ENCODE data around the gene PTPRN2.

DNA sequence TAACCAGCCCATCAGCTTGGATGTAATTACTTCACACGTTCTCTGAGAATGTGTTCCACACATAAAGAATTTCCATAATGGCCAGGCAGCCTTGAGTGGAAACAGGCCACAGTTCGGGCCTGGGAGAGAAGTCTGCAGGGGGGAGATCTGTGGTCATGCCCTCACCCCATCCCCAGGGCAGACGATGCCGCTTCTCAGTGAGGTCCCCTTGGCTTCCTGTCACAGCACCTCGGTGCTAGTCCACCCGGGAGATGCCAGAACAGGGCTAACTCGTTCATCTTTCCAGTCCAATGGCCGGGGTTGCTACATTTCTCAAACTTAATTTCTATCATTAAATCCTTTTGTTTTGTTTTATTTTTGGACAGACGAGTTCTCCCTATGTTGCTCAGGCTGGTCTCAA, 624.1 kb downstream of the PTPRN2 start:
- TF ChIP-seq, protein P1, sequence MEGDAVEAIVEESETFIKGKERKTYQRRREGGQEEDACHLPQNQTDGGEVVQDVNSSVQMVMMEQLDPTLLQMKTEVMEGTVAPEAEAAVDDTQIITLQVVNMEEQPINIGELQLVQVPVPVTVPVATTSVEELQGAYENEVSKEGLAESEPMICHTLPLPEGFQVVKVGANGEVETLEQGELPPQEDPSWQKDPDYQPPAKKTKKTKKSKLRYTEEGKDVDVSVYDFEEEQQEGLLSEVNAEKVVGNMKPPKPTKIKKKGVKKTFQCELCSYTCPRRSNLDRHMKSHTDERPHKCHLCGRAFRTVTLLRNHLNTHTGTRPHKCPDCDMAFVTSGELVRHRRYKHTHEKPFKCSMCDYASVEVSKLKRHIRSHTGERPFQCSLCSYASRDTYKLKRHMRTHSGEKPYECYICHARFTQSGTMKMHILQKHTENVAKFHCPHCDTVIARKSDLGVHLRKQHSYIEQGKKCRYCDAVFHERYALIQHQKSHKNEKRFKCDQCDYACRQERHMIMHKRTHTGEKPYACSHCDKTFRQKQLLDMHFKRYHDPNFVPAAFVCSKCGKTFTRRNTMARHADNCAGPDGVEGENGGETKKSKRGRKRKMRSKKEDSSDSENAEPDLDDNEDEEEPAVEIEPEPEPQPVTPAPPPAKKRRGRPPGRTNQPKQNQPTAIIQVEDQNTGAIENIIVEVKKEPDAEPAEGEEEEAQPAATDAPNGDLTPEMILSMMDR (IDR thresholded peaks at IDR 0.05), result no peak
- no peak for TF ChIP-seq POLR2A (IDR thresholded peaks at IDR 0.05)
